IPS-18a (cell line): ENCODE results near the gene MARK3.

Source experiments
- H3K27ac ChIP-seq: one replicate; pipeline ENCODE4 v1.5.1; 2013; ENCODE audit warnings: low read length
- H3K27me3 ChIP-seq: one replicate; pipeline ENCODE4 v1.6.1; 2013; ENCODE audit warnings: mild to moderate bottlenecking, low read length; ENCODE audit not compliant: control insufficient read depth, insufficient read depth
- H3K36me3 ChIP-seq: one replicate; pipeline ENCODE4 v1.6.1; 2013; ENCODE audit warnings: low read depth, low read length; ENCODE audit not compliant: control insufficient read depth
- H3K4me1 ChIP-seq: one replicate; pipeline ENCODE4 v1.6.1; 2013; ENCODE audit warnings: low read depth, low read length; ENCODE audit not compliant: control insufficient read depth
- H3K4me3 ChIP-seq: one replicate; pipeline ENCODE4 v1.5.1; 2013; ENCODE audit warnings: low read length
- H3K9ac ChIP-seq: one replicate; pipeline ENCODE4 v1.6.1; 2013; ENCODE audit warnings: mild to moderate bottlenecking, low read length, moderate library complexity
- H3K9me3 ChIP-seq: one replicate; pipeline ENCODE4 v1.6.1; 2013; ENCODE audit warnings: low read depth, low read length; ENCODE audit not compliant: control insufficient read depth

MARK3 gene

DNA sequence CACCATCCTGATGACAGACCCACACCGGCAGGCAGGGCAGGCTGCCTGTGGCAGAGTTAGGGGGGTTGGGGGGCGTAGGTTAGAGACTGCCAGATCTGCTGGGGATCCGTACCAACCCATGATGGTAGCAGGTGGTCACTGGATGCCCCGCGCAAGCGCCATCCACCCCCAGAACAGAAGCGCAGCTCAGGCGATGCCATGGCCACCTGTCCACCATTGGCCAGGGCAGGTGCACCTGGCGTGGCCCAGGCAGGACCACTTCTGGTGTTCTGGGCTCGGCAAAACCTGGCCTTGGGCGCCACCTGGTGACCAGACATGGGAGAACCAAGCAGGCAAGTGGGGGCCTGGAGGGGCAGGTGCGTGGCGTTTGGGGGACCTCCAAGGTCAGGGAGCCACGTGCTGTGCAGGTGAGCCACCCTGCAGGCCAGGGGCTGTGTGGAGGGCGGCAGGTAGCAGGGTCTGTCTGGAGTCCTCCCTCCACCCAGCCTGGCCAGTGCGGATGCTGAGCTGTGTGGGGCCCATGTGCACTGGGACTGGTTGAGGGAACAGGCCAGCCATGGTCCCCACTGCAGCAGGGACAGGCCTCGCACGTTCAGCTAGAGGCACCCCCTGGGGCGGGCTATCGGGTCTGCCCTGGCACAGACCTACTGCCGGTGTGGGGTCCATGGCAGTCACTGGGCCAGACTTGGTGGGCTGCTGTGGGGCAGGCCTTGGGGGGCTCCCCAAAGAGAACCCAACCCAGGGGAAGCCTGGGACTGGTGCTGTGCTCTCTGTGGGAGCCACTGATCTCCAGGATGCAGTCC, 161.6 kb downstream of the MARK3 start:
- H3K4me1 ChIP-seq = peaks cover 19% of the 10 kb centered on the region
- H3K9ac ChIP-seq = no peak overlapping the region

DNA sequence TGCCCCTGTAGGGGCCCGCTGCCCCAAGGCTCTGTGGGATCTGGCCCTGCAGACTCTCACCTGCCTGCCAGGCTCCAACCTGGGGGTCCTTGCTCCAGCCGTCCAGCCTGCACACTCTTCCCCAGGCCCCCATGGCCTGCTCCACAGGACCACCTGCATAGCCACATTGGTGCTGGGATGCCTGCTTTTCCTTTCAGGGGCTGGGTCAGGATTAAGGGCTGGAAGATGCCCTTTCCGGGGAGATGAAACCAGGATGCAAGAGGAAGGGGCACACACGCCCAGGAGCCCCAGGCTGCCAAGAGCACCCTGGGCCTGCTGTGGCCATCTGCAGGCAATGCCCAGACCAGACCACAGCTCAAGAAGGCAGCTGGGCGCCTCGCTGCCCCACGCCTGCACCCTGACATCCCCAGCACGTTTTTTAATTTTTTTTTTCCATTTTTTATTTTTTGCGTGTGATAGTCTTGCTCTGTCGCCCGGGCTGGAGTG, 162.3 kb downstream of the MARK3 start:
- peaks cover 13% of the 10 kb centered on the region for H3K4me1 ChIP-seq
- H3K27ac ChIP-seq = no peak overlapping the region
- H3K9ac ChIP-seq = no peak overlapping the region
- H3K9me3 ChIP-seq = no peaks in the 10 kb centered on the region
- H3K27me3 ChIP-seq = no peaks in the 10 kb centered on the region
- H3K4me3 ChIP-seq = no peak overlapping the region
- no peaks in the 10 kb centered on the region for H3K36me3 ChIP-seq

More for the DNA sequence above, 161.6 kb downstream of the MARK3 start:
- no peak overlapping the region for H3K4me3 ChIP-seq
- H3K27ac ChIP-seq = no peak overlapping the region
- H3K27me3 ChIP-seq = no peaks in the 10 kb centered on the region
- H3K36me3 ChIP-seq = no peaks in the 10 kb centered on the region
- H3K9me3 ChIP-seq = no peaks in the 10 kb centered on the region

DNA sequence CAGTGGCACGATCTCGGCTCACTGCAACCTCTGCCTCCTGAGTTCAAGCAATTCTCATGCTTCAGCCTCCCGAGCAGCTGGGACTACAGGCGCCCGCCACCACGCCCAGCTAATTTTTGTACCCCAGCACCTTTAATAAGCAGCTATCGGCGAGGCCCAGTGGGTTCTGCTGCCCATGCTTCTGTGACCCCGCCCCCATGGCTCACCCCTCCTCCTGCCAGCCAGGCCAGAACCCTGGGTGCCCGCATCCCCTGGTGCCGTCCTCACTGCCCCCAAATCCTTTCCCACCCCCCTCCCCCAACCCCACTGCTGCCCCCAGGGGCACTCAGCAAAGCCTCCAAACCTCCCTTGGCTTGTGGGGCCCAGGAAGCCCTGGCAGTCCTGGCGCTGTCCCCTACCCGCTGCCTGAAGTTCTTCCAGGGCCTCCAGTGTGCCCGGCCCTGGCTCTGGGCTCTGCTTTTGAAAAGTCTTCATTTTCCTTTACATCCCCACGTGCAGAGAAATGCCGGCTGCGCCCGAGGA, 162.8 kb downstream of the MARK3 start:
- Histone ChIP-seq H3K4me3 (no peak overlapping the region), H3K27me3 (no peaks in the 10 kb centered on the region), H3K9ac (no peak overlapping the region)

DNA sequence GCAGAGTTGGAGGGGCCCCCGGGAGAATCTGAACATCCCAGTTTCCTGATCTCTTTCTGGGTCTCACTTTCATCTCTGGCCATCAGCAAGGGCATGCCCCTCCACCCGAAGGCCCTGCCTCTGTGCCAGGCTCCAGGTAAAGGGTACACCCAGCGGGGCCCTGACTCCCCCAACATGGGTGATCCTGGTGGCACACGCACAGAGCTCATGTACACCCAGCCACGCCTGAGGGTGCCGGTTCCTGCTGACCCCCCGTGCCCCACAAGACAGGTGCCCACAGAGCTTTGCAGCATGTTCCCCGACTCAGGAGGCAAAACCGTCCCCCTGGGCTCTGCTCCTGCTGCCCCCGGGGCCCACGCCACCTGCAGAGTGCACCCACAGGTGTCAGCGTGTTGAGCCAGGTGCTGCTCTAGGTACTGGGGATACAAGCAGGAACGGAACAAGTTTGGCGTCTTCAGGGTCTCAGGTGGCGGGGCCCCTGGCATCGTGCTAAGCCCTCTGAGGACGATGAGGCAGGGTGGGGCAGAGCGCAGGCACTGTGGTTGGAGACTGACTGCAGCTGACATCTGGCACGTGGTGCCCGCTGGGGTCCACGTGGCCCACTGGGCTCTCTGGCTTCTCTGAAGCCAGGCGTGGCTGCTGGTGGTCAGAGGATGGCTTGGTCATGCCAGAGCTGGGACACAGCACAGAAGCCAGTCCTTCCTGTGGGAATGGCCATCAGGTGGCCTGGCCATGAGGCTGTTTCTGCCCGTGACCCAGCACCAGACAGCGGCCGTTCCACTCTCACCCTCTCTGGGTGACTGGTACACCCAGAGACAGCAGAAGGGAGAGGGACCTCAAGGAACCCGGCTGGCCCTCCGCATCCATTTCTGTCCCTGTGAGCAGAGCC, 163.5 kb downstream of the MARK3 start:
- Histone ChIP-seq H3K9me3 (no peaks in the 10 kb centered on the region), H3K4me3 (no peak overlapping the region), H3K27ac (no peak overlapping the region), H3K27me3 (no peaks in the 10 kb centered on the region), H3K4me1 (peaks cover 2% of the 10 kb centered on the region), H3K9ac (no peak overlapping the region), H3K36me3 (no peaks in the 10 kb centered on the region)

More for the DNA sequence above, 162.8 kb downstream of the MARK3 start:
- H3K36me3 ChIP-seq = no peaks in the 10 kb centered on the region
- no peaks in the 10 kb centered on the region for H3K9me3 ChIP-seq
- no peak overlapping the region for H3K27ac ChIP-seq
- H3K4me1 ChIP-seq = peaks cover 9% of the 10 kb centered on the region

DNA sequence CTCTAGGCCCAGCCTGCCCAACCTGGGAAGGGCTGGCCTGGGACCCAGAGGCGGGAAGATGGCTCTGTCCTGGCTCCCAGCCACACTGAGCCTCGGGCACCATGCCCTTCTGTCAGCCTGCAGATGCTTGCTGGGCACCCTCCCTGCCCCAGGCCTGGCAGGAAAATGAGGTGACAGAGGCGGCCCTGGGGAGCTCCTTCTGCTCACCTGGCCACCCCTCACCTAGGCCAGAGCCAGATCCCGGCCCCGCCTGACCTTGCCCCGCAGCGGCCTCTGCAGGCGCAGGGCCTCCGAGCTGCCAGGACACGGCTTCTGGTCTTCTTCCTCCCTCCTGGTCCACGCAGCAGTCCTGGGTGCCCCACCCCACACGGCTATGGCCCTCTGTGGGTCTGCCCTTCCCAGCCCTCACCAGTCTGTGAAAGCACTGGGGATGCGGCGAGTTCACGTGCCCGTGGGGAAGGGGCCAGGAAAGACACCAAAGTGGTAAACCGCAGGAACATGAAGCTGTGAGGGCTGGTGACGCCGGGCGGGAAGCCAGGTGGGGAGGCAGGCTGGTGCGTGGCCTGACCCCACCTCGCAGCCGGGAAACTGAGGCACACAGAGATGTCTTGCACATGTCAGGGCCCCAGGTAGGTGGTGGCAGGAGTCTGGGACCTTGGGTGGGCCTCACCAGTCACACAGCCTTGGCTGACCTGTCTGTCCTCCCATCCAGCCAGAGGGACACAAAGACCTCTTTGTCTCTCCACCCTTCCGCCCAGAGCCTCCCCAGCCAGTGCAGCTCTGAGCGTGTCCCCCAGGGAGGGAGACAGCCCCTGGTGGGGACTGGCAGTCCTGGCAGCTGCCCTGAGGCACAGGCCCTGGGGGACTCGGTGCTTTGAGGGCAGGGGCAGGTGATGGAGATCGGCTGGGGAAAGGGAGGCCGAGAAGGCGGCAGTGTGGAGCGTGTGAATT, 164.4 kb downstream of the MARK3 start:
- H3K9me3 ChIP-seq = no peaks in the 10 kb centered on the region
- H3K4me3 ChIP-seq = no peak overlapping the region
- H3K27ac ChIP-seq = no peak overlapping the region
- H3K36me3 ChIP-seq = no peaks in the 10 kb centered on the region
- no peaks in the 10 kb centered on the region for H3K27me3 ChIP-seq
- H3K4me1 ChIP-seq = no peaks in the 10 kb centered on the region
- H3K9ac ChIP-seq = no peak overlapping the region

DNA sequence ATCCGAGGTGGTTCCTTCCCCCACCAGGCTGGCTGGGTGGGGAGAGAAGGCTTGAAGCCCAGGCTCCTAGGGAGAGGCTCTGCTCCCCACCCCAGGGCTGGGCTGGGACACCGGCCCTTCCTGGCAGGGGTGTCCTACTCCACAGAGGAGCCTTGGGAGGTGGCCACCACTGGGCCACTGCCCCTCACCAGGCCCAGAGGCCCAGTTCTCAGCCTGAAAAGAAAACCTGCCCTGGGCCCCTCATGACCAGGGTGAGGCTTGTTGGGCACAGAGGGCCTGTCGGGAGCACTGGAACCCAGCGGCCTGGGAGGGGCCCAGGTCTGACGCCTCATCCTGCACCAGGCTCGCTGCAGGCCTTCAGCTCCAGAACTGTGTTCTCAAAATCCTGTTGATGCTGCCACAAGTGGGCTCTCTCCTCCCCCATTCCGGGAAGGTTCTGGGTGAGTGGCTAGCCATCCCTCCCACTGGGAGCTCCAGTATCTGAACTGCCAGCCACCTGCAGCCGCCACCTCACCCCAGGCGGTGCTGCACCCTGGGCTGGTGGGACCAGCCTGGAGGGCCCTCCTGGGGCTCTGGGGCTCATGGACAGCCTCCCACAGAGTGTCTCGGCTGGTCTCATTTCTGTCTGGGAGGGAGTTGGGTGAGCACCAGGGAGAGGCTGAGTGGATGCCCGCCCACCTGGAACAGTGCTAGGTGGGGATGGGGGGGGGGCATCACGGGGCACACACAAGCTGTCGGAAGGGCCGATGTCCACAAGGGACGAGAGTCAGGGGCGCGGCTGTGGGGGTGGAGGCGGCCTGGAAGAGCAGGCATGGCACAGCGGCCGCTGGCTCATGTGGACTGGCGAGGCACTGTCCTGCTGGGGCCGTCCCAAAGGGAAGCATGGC, 165.5 kb downstream of the MARK3 start:
- Histone ChIP-seq H3K27me3 (no peaks in the 10 kb centered on the region), H3K4me1 (no peaks in the 10 kb centered on the region), H3K27ac (no peak overlapping the region)

DNA sequence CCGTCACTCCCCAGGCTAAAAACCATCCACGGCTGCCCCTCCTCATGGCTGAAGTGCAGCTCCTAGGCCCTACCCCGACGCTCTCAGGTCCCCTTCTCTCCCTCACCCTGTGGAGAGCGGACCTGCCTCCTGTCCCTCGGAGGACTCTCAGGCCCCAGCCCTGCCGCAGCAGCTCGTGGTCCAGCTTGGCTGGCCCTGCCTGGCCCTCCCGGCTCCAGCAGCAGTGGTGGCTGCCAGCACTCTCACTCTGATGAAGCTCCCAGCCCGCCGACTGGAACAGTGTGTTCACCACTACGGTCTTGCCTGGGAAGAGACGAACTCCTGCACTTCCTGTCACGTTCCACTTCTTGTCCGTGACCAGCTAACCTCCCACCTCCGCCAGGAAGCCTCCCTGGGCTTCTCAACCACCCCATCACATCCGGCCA, 166.1 kb downstream of the MARK3 start:
- Histone ChIP-seq H3K27ac (no peak overlapping the region), H3K9ac (no peak overlapping the region), H3K4me3 (no peak overlapping the region), H3K36me3 (no peaks in the 10 kb centered on the region), H3K27me3 (no peaks in the 10 kb centered on the region), H3K4me1 (no peaks in the 10 kb centered on the region), H3K9me3 (no peaks in the 10 kb centered on the region)

More for the DNA sequence above, 165.5 kb downstream of the MARK3 start:
- no peaks in the 10 kb centered on the region for H3K36me3 ChIP-seq
- H3K4me3 ChIP-seq = no peak overlapping the region
- no peaks in the 10 kb centered on the region for H3K9me3 ChIP-seq
- H3K9ac ChIP-seq = no peak overlapping the region

DNA sequence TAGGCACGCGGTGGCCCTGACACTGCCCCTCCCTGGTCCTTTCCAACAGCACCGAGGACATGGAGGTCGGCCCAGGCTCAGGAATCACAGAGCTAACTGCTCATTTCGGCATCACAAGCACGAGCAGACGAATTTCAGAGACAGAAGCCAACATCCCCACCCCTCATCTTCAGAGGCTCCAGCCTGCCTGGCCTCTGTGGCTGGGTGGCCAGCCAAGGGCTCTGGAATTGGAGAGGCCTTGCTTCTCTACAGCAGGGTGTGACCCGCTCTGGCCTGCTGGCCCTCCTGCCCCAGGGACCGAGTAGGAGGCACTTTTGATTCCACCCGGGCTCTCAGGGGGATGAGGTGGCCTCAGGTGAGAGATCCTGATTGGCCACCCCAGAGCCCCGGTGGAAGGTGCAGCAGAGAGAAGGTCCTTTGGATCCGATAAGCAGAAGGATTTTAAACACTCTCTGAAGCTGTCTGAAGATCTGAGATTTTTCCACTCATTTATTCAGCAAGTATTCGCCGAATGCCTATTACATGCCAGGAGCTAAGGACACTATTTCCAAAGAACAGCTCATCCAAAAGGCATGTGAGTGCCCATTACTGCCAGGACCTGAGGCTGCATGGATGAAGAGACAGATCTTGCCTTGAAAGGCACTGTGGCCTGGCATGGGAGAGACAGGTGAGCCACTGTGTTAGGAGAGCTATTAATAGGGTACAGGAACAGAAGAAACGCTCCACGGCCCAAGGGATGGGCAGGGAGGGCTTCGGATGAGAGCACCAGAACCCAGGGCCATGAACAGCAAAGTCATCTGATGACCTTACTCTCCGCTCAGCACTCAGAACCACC, 167.0 kb downstream of the MARK3 start:
- no peaks in the 10 kb centered on the region for H3K36me3 ChIP-seq
- H3K27me3 ChIP-seq = no peaks in the 10 kb centered on the region
- no peaks in the 10 kb centered on the region for H3K4me1 ChIP-seq
- no peak overlapping the region for H3K9ac ChIP-seq
- H3K4me3 ChIP-seq = no peak overlapping the region
- no peak overlapping the region for H3K27ac ChIP-seq
- H3K9me3 ChIP-seq = no peaks in the 10 kb centered on the region

DNA sequence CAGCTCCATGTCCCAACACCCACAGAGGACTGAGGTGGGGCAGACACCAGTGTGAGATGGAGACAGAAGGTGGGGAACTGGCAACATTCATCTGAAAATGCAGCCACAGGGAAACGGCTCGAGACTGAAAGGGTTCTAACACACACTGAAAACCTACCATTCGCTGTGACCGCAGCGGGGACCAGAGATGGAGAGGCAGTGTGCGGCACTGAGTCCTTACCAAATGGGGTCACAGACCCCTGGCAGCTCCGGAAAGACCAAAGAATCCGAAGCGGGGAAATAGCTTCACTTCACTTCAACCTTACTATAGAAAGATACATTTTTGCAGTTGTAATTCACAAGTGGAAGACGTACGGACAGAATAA, 167.6 kb downstream of the MARK3 start:
- Histone ChIP-seq H3K36me3 (no peaks in the 10 kb centered on the region), H3K9me3 (no peaks in the 10 kb centered on the region), H3K4me3 (no peak overlapping the region), H3K27ac (no peak overlapping the region), H3K9ac (no peak overlapping the region), H3K27me3 (no peaks in the 10 kb centered on the region), H3K4me1 (no peaks in the 10 kb centered on the region)
